Measurements from ENCODE around the gene PRELP. TPM values are rescaled to one million over a fixed set of nuclear protein-coding genes. Genes with fewer than 3 reads are reported as not detected.

PRELP gene
- total RNA-seq, 1 donor from 2014 or later = 0.07 TPM

- Histone ChIP-seq H2AFZ (ENCODE audit: low read depth, low read length) (no peak overlapping the region), H3K9me3 (ENCODE audit: insufficient read depth, low read depth, low read length) (no peaks in the 10 kb centered on the region), H3K4me3 (ENCODE audit: insufficient read depth, low read depth, low read length) (no peak overlapping the region), H3K9ac (ENCODE audit: low read length) (peak overlapping the region; percentile 86), H3K36me3 (ENCODE audit: insufficient read depth, low read length) (no peaks in the 10 kb centered on the region), H3K4me1 (ENCODE audit: insufficient read depth, low read length) (peaks cover 51% of the 10 kb centered on the region), H3K27ac (ENCODE audit: low read depth, low read length) (peak overlapping the region; percentile 98), H3K79me2 (ENCODE audit: insufficient read depth, low read length) (no peaks in the 10 kb centered on the region), H3K27me3 (ENCODE audit: insufficient read depth, low read length) (no peaks in the 10 kb centered on the region), H4K20me1 (ENCODE audit: insufficient read depth, low read length) (no peaks in the 10 kb centered on the region), H3K4me2 (ENCODE audit: low read length) (no peak overlapping the region)
- Mint-ChIP-seq H3K4me3 (ENCODE audit: unreplicated experiment) (no peak overlapping the region), H3K9me3 (ENCODE audit: unreplicated experiment) (no peaks in the 10 kb centered on the region), H3K4me1 (ENCODE audit: low read depth, unreplicated experiment) (peaks cover 57% of the 10 kb centered on the region), H3K27ac (ENCODE audit: unreplicated experiment) (peak overlapping the region; percentile 99), H3K27me3 (ENCODE audit: low read depth, unreplicated experiment) (no peaks in the 10 kb centered on the region), H3K36me3 (ENCODE audit: low read depth, unreplicated experiment) (no peaks in the 10 kb centered on the region)
- no peak for TF ChIP-seq EZH2 (IDR thresholded peaks at IDR 0.05; ENCODE audit: insufficient read depth, low read length)
- no peak for TF ChIP-seq CTCF (IDR thresholded peaks at IDR 0.05; ENCODE audit: insufficient read depth, low read depth, low read length)
- no peak for DNase-seq (ENCODE audit: low read depth)
- FAIRE-seq = no peak
Measured at GRCh38 chr1:203511513-203511912, 35.9 kb downstream of the PRELP start.

GRCh38 chr1:203511930-203512329 lies 36.3 kb downstream of the PRELP start:
- FAIRE-seq (no peak), DNase-seq (ENCODE audit: low read depth) (no peak)
- no peaks in the 10 kb centered on the region for H3K27me3 Mint-ChIP-seq (ENCODE audit: low read depth, unreplicated experiment)
- H3K9me3 Mint-ChIP-seq (ENCODE audit: unreplicated experiment) = no peaks in the 10 kb centered on the region
- peak overlapping the region; percentile 99 for H3K27ac Mint-ChIP-seq (ENCODE audit: unreplicated experiment)
- Histone ChIP-seq H3K4me2 (ENCODE audit: low read length) (peak overlapping the region; percentile 79), H3K9me3 (ENCODE audit: insufficient read depth, low read depth, low read length) (no peaks in the 10 kb centered on the region), H3K27me3 (ENCODE audit: insufficient read depth, low read length) (no peaks in the 10 kb centered on the region), H4K20me1 (ENCODE audit: insufficient read depth, low read length) (no peaks in the 10 kb centered on the region), H2AFZ (ENCODE audit: low read depth, low read length) (no peak overlapping the region), H3K27ac (ENCODE audit: low read depth, low read length) (peak overlapping the region; percentile 98), H3K4me1 (ENCODE audit: insufficient read depth, low read length) (peaks cover 50% of the 10 kb centered on the region), H3K4me3 (ENCODE audit: insufficient read depth, low read depth, low read length) (no peak overlapping the region), H3K79me2 (ENCODE audit: insufficient read depth, low read length) (no peaks in the 10 kb centered on the region), H3K36me3 (ENCODE audit: insufficient read depth, low read length) (no peaks in the 10 kb centered on the region), H3K9ac (ENCODE audit: low read length) (peak overlapping the region; percentile 86)
- no peak overlapping the region for H3K4me3 Mint-ChIP-seq (ENCODE audit: unreplicated experiment)
- H3K4me1 Mint-ChIP-seq (ENCODE audit: low read depth, unreplicated experiment) = peaks cover 54% of the 10 kb centered on the region
- TF ChIP-seq CTCF (IDR thresholded peaks at IDR 0.05; ENCODE audit: insufficient read depth, low read depth, low read length) = no peak
- no peak for TF ChIP-seq EZH2 (IDR thresholded peaks at IDR 0.05; ENCODE audit: insufficient read depth, low read length)
- H3K36me3 Mint-ChIP-seq (ENCODE audit: low read depth, unreplicated experiment) = no peaks in the 10 kb centered on the region

- no peaks in the 10 kb centered on the region for H4K20me1 ChIP-seq (ENCODE audit: insufficient read depth, low read length)
- H2AFZ ChIP-seq (ENCODE audit: low read depth, low read length) = peak overlapping the region; percentile 36
- peaks cover 45% of the 10 kb centered on the region for H3K4me1 ChIP-seq (ENCODE audit: insufficient read depth, low read length)
- H3K27me3 ChIP-seq (ENCODE audit: insufficient read depth, low read length) = no peaks in the 10 kb centered on the region
- Mint-ChIP-seq H3K4me1 (ENCODE audit: low read depth, unreplicated experiment) (peaks cover 49% of the 10 kb centered on the region), H3K27ac (ENCODE audit: unreplicated experiment) (peak overlapping the region; percentile 99), H3K9me3 (ENCODE audit: unreplicated experiment) (no peaks in the 10 kb centered on the region), H3K4me3 (ENCODE audit: unreplicated experiment) (peak overlapping the region; percentile 40), H3K36me3 (ENCODE audit: low read depth, unreplicated experiment) (no peaks in the 10 kb centered on the region), H3K27me3 (ENCODE audit: low read depth, unreplicated experiment) (no peaks in the 10 kb centered on the region)
- DNase-seq (ENCODE audit: low read depth) = no peak
- peak overlapping the region; percentile 98 for H3K27ac ChIP-seq (ENCODE audit: low read depth, low read length)
- peak overlapping the region; percentile 86 for H3K9ac ChIP-seq (ENCODE audit: low read length)
- no peaks in the 10 kb centered on the region for H3K9me3 ChIP-seq (ENCODE audit: insufficient read depth, low read depth, low read length)
- H3K36me3 ChIP-seq (ENCODE audit: insufficient read depth, low read length) = no peaks in the 10 kb centered on the region
- TF ChIP-seq EZH2 (IDR thresholded peaks at IDR 0.05; ENCODE audit: insufficient read depth, low read length) = no peak
- TF ChIP-seq CTCF (IDR thresholded peaks at IDR 0.05; ENCODE audit: insufficient read depth, low read depth, low read length) = no peak
- H3K4me3 ChIP-seq (ENCODE audit: insufficient read depth, low read depth, low read length) = no peak overlapping the region
- peak overlapping the region; percentile 79 for H3K4me2 ChIP-seq (ENCODE audit: low read length)
- no peak for FAIRE-seq
- H3K79me2 ChIP-seq (ENCODE audit: insufficient read depth, low read length) = no peaks in the 10 kb centered on the region
Measured at GRCh38 chr1:203512517-203512847, 36.9 kb downstream of the PRELP start.

Data from astrocyte (in vitro differentiated cells and primary cell).